NCI-H510A treated with DMSO at 0.1 percent for 48 hours (cell line): ENCODE measurements around the gene CDH6.
A peak's percentile ranks its signal among the peaks of the same experiment; 100 is the strongest.

Experiments used
- DNase-seq: peaks from one replicate; lab custom pipeline; 2025; lab: John Stamatoyannopoulos, UW

Gene CDH6

DNA sequence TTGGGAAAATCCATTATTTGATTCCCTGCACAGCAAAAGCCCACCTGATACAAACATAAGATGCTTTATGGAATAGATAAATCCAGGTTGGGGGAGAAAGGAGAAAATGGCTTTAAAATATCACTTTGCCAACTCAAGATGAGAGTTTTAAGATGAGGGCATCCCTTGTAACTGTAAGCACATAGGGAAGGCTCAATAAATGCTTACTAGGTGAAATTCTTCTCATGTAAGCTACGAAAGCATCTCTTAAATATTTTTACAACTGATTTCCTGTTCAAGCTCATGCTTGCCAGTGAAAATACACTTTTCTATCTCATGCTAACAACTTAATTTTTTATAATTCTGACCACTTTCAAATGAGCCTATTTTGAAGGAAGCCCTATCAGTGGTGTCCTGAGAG, 11.5 kb downstream of the CDH6 start:
- no peak for DNase-seq

- DNase-seq: no peak
Observed at GRCh38 chr5:31208043-31208442, 14.6 kb downstream of the CDH6 start.

DNA sequence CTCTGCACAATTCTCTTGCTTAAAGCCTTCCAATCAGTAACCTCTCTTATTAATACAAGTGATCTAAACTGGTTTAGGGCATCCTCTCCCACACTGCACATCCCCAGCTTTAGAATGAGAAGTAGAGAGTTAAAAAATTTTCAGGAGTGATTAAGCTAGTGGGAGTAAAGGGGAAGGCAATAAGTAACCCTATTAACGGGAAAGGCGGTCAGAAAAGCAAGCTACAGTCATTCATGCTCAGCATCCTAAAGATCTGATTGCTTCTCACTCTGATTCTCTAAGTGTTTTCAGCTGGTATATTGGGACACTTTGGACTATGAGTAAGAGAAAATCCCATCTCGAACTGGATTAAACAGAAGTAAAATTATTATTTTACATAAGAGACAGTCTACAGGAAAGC, 15.8 kb downstream of the CDH6 start:
- no peak for DNase-seq

- DNase-seq: no peak
Observed at GRCh38 chr5:31211098-31211497, 17.6 kb downstream of the CDH6 start.

- DNase-seq: no peak
Observed at GRCh38 chr5:31213257-31213656, 19.8 kb downstream of the CDH6 start.

GRCh38 chr5:31213705-31214121, 20.2 kb downstream of the CDH6 start:
- peak; percentile 66 for DNase-seq

DNA sequence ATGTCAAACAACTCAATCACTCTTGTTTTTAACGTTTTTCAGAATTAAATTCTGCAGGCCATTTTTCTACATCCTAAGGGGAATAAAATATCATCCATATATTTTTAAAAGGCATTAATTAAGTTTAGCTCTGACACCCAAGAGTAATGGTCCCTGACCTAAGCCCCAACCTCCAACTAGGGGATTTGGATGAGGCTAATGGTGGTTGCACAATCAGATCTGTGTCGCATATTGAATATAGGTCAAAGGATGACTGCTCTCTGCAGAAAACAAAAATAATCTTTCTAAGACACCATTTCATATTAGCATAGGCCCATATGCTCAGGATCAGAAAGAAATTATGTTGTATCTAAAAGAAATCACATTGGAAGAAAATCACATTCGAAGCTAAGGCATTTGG, 20.7 kb downstream of the CDH6 start:
- no peak for DNase-seq

GRCh38 chr5:31215236-31215635, 21.8 kb downstream of the CDH6 start:
- DNase-seq: no peak

- no peak for DNase-seq
Observed at GRCh38 chr5:31217446-31217845, 24.0 kb downstream of the CDH6 start.

DNA sequence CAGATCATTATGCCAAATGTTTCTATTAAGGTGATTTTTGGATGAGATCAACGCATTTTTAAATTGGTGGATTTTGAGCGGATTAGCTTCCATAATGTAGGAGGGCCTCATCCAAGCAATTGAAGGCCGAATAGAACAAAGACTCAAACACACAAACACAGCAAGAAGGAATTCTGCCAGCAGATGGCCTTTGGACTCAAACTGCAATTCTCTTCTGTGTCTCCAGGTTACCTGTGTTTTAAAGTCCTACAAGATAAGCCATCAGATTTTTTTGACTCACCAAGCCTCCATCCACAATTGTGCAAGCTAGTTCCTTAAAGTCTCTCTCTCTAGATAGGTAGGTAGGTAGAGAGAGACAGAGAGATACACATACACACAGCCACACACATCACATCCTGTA, 25.5 kb downstream of the CDH6 start:
- DNase-seq: no peak

DNA sequence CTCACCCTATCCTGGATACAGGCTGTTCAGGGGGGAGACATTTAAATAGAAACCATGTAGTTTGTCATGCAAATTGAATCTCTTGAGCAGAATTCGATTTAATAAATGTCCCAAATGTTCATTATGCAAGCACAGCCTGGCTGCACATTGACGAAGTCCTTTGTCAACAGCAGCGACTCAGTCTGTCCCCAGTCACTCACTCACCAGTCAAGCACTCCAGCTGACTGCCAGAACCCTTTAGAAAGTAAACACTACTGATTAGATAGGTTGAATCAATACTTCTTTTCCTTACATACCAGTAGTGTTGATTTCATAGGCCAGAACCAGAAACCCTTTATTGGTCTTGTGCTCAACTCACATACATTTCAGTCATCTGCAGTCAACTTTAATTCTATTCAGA, 27.5 kb downstream of the CDH6 start:
- peak; percentile 69 for DNase-seq

DNA sequence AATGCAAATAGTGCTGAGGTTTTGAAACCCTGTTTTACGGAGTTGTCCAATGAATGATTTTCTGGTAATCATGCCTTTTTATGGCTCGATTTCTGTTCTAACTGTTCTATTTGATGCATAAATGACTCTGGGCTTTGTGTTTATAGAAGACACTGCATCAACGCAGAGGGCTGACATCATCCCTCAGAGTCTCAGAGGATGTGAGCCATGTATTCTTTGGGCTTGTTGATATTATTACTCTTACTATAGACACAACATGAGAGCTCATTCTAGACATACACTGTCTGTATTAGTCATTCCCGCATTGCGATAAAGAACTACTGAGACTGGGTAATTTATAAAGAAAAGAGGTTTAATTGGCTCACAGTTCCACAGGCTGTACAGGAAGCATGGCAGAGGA, 31.6 kb downstream of the CDH6 start:
- no peak for DNase-seq

DNA sequence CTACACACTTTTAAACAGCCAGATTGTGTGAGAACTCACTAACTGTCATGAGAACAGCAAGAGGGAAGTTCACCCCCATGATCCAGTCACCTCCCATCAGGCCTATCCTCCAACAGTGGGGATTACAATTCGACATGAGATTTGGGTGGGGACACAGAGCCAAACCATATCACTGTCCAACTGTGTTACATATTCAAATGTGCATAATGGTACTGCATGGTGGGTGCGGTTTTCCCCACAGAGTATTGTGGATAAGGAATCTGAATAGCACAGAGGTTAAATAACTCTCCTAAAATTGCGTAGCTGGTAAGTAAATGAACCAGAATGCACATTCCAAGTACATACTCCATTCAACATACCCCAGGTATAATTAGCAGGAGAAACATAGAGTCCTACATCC, 32.1 kb downstream of the CDH6 start:
- DNase-seq: no peak

DNA sequence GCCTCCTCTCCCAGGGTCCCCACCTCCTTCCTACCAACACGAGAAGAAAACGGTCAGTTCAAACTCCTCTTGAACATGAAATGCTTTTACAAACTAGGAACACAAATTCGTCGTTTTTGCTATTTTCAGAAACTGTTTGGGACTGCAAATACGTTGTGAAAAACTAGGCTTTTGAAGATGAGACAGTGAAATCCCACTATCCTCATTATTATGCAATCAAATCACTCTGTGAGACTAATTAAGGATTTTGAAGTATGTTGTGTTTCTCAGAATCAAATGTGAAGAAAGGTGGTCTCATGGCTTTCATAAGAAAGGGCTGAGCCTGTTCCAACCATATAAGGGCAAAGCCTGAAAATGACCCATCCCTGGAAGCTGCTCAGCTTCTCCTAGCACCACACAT, 33.2 kb downstream of the CDH6 start:
- no peak for DNase-seq

GRCh38 chr5:31229266-31229665, 35.8 kb downstream of the CDH6 start:
- no peak for DNase-seq

GRCh38 chr5:31231177-31231838, 37.8 kb downstream of the CDH6 start:
- no peak for DNase-seq

- DNase-seq: peak; percentile 79
Observed at GRCh38 chr5:31232273-31232888, 38.9 kb downstream of the CDH6 start.

- no peak for DNase-seq
Observed at GRCh38 chr5:31235381-31235780, 41.9 kb downstream of the CDH6 start.

DNA sequence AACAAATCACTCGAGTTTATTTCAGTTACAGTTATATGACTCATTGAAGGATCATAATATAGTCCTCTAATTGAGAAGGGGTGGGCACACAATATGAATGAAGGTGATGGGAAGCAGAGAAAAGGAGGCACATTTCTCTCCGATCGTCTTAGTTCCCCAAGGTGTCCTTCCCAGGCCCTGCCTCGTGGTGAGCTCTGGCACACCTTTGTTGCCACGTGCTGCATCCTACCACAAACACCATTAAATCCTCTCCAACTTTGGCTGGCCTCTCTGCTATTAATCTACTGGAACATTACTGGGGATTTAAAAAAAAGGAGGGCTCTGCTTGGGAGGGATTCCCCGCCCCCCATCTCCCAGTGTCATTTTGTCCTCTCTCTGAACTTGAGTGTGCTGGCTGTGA, 42.9 kb downstream of the CDH6 start:
- DNase-seq: no peak

GRCh38 chr5:31237174-31237573, 43.7 kb downstream of the CDH6 start:
- no peak for DNase-seq

DNA sequence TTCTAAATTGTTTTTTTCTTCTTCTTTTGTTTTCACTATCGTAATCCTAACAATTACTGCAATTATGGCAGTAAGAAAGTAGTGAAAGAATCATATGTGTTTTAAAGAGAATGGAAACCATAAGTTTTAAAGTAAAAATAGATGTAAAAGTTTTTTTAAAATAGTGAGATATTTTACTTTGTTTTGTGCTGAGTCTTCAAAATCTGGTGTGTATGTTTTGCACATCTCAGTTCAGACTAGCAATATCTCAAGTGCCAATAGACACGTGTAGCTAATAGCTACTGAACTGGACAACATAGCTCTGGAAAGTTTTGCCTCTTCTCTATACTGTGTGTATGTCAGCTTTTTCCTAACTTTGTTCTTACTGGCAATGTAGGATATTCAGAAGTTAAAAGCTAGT, 45.0 kb downstream of the CDH6 start:
- DNase-seq: no peak

DNA sequence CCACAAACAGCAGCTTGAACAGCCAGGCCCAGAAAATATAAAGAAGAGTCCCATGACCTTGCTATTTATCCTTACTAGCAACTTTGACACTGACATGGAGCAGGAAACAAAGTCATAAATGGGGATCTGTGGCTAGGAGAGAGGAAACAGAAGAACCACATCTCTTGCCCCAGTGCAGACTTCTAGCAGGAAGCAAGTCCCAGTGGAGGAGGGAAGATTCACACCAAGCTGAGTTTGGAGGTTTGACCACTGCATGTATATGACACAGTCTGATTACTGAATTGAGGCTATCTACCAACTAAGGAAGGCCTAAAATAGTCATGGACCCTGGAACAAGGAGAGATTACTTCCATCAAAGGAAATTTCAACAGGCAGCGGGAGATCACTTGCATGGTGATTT, 51.4 kb downstream of the CDH6 start:
- DNase-seq: no peak

GRCh38 chr5:31247381-31247780, 53.9 kb downstream of the CDH6 start:
- DNase-seq: no peak

DNA sequence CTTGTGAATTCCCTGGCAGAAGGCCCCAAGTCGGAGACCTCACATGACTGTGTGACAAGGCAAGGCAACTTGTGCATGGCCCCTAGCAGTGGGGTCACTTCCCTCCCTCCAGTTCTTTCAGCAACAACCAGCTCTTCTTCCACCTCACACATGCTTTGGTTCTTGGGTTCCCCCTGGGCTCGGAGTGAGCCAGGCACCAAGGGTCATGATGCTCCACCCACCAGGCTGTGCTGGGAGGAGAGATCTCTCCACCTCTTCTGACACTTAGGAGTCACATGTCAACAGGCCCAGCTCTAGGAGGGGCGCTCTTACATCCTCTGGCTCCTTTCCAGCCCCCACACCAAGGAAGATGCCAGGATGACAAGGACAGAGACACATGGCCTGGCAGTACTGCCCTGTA, 56.7 kb downstream of the CDH6 start:
- no peak for DNase-seq
